Body of pancreas (tissue), 4 donors: ENCODE data around the gene OR6K3. TPM values are rescaled to one million over a fixed set of nuclear protein-coding genes. Genes with fewer than 3 reads are reported as not detected.
"Not testable (repeated sequence)": the region's sequence is repeated elsewhere in the genome, so short reads cannot be mapped to it uniquely, and the experiment has no call there.

Experiments
- ATAC-seq: fragments of 150-250 bp; one replicate; pipeline ENCODE4 v1.9.1; 2016
- DNase-seq, 4 donors: peaks; one replicate each; pipeline ENCODE4 v3.0.0-alpha.2; 2019
- H3K27ac ChIP-seq, 4 donors: fragments of 200-600 bp; sonication (generic); 1 replicate in 3 of 4; 2 replicates in 1 of 4; pipeline versions ENCODE4 v1.5.1 to v1.6.1; 2016 to 2019; ENCODE audit warnings: mild to moderate bottlenecking in 1 of 4, mixed read lengths in 1 of 4, moderate library complexity in 1 of 4
- H3K27me3 ChIP-seq, 2 donors: fragments of 200-600 bp; sonication (generic); one replicate each; pipeline ENCODE4 v1.6.0; 2016; ENCODE audit warnings: mild to moderate bottlenecking in 1 of 2
- H3K36me3 ChIP-seq, 2 donors: fragments of 200-600 bp; sonication (generic); replicated peaks in 1 of 2; 2 replicates each; pipeline ENCODE4 v1.5.1; 2016; ENCODE audit warnings: low read depth in 2 of 2; ENCODE audit not compliant: insufficient read depth in 1 of 2
- H3K4me1 ChIP-seq: fragments of 200-600 bp; sonication (generic); one replicate; pipeline ENCODE4 v1.6.0; 2016
- H3K4me3 ChIP-seq, 2 donors: fragments of 200-600 bp; sonication (generic); 1 replicate in 1 of 2; 2 replicates in 1 of 2; pipeline ENCODE4 v1.5.1; 2016 to 2019
- H3K9me3 ChIP-seq, 3 donors: fragments of 200-600 bp; sonication (generic); 1 replicate in 2 of 3; 2 replicates in 1 of 3; pipeline ENCODE4 v1.5.1; 2016
- POLR2A ChIP-seq, 3 donors: fragments of 450-650 bp; IDR thresholded peaks; one replicate each; pipeline ENCODE4 v1.6.1; 2016; ENCODE audit warnings: antibody characterized with exemption in 3 of 3, mild to moderate bottlenecking in 2 of 3
- WGBS, 2 donors: methylation state at CpG; one replicate each; pipeline ENCODE4 v1.1.5; 2017; 5-methylcytosine and 5-hydroxymethylcytosine counted together
- intact Hi-C: fragments of 100-400 bp; cut with DNase I; formaldehyde crosslinking; loops from one replicate; pipeline ENCODE4 v1.15.1; 2023
- total RNA-seq, 2 donors: library from RNA; depleted of rRNA; stranded (reverse); fragments of >200 nt; gene quantifications; one replicate each; pipeline ENCODE4 v1.1.0, GENCODE V29; 2016
- TF ChIP-seq, protein P1 (sequence below), 7 experiments: fragments of 450-650 bp in 4 of 7; fragments of 200-600 bp in 3 of 7; sonication (generic) in 3 of 7; IDR thresholded peaks; one replicate each; pipeline ENCODE4 v1.5.1; 2016 to 2019; ENCODE audit warnings: antibody characterized with exemption in 7 of 7

Gene OR6K3
- total RNA-seq, 2 donors from 2014 or later = not detected

DNA sequence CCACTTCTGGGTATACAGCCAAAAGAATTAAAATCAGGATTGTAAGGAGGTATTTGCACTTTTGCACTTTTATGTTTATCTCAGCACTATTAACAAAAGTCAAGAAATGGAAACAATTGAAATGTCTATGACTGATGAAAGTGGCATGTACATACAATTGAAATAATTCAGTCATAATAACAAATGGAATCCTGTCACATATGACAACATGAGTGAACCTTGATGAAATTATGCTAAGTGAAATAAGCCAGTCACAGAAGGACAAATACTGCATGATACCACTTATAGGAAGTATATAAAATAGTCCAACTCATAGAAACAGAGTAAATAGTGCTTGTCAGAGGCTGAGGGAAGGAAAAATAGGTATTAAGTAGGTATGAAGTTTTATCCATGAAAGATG lies 30.6 kb downstream of the OR6K3 start:
- Histone ChIP-seq H3K36me3 (no peaks in the 10 kb centered on the region), H3K4me1 (no peaks in the 10 kb centered on the region), H3K4me3 (no peak overlapping the region), H3K9me3 (no peaks in the 10 kb centered on the region), H3K27me3 (no peaks in the 10 kb centered on the region), H3K27ac (no peak overlapping the region)
- TF ChIP-seq POLR2A (IDR thresholded peaks at IDR 0.05) = no peak
- TF ChIP-seq, protein P1, sequence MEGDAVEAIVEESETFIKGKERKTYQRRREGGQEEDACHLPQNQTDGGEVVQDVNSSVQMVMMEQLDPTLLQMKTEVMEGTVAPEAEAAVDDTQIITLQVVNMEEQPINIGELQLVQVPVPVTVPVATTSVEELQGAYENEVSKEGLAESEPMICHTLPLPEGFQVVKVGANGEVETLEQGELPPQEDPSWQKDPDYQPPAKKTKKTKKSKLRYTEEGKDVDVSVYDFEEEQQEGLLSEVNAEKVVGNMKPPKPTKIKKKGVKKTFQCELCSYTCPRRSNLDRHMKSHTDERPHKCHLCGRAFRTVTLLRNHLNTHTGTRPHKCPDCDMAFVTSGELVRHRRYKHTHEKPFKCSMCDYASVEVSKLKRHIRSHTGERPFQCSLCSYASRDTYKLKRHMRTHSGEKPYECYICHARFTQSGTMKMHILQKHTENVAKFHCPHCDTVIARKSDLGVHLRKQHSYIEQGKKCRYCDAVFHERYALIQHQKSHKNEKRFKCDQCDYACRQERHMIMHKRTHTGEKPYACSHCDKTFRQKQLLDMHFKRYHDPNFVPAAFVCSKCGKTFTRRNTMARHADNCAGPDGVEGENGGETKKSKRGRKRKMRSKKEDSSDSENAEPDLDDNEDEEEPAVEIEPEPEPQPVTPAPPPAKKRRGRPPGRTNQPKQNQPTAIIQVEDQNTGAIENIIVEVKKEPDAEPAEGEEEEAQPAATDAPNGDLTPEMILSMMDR (IDR thresholded peaks at IDR 0.05) = no peak
- intact Hi-C loops = no loop called here
- ATAC-seq = no peak
- DNase-seq = no peak

DNA sequence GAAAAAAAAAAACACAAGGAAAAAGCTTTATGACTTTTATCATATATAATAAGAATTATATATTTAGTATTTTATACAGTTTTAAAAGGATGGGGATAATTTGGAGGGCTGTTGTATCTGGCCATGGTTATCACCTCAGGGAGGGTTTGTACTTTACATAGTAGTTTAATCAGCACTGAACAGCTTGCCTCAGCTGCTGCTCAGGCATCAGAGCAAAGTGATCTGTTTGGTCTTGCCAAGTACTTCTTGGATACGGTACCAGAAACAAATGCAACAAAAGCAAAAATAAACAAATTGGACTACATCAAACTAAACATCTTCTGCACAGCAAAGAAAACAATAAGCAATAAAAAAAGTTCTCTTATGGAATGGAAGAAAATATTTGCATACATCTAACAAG lies 31.4 kb downstream of the OR6K3 start:
- 43 to 73% methylated on average over 1 of the region's 1 CpG for WGBS, 2 donors
- Histone ChIP-seq H3K27ac (no peak overlapping the region), H3K4me3 (no peak overlapping the region), H3K36me3 (no peaks in the 10 kb centered on the region), H3K9me3 (no peaks in the 10 kb centered on the region), H3K4me1 (no peaks in the 10 kb centered on the region), H3K27me3 (no peaks in the 10 kb centered on the region)
- intact Hi-C loops = no loop called here
- ATAC-seq (no peak), DNase-seq (no peak)
- TF ChIP-seq, protein P1 (IDR thresholded peaks at IDR 0.05) = no peak
- no peak for TF ChIP-seq POLR2A (IDR thresholded peaks at IDR 0.05)

DNA sequence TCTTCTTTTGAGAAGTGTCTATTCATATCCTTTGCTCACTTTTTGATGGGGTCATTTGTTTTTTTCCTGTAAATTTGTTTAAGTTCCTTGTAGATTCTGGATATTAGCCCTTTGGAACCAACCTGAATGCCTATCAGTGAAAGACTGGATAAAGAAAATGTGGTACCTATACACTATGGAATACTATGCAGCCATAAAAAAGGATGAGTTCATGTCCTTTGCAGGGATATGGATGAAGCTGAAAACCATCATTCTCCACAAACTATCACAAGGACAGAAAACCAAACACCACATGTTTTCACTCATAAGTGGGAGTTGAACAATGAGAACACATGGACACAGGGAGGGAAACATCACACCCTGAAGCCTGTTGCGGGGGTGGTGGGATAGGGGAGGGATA lies 32.2 kb downstream of the OR6K3 start:
- H3K36me3 ChIP-seq, intact Hi-C loops, DNase-seq, H3K4me1 ChIP-seq, H3K27ac ChIP-seq, ATAC-seq, H3K9me3 ChIP-seq, H3K4me3 ChIP-seq, H3K27me3 ChIP-seq: not testable (repeated sequence)
- 57 to 74% methylated on average over 1 of the region's 1 CpG for WGBS, 2 donors

DNA sequence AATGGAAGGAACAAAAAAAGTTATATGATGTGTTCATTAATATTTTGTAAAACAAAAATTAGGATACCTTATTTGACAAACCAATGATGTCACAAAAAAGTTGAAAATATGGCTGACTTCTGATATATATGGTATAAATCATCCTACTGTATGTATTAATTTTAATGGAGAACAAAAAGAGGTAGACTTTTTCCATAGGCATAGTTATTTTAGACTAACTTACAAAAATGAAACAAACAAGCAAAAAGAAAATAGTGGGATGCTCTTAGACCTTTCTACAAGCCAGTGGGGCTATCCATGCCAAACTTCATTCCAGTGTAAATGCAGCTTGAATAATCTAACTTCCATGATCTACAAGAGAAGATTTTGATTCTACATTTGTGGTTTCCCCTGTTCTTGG lies 33.5 kb downstream of the OR6K3 start:
- H3K36me3 ChIP-seq = no peaks in the 10 kb centered on the region
- no peak for TF ChIP-seq POLR2A (IDR thresholded peaks at IDR 0.05)
- TF ChIP-seq, protein P1 (IDR thresholded peaks at IDR 0.05) = no peak
- no peak overlapping the region for H3K27ac ChIP-seq
- no peaks in the 10 kb centered on the region for H3K9me3 ChIP-seq
- intact Hi-C loops = no loop called here
- no peak overlapping the region for H3K4me3 ChIP-seq
- ATAC-seq (no peak), DNase-seq (no peak)
- H3K4me1 ChIP-seq = no peaks in the 10 kb centered on the region
- H3K27me3 ChIP-seq = no peaks in the 10 kb centered on the region

DNA sequence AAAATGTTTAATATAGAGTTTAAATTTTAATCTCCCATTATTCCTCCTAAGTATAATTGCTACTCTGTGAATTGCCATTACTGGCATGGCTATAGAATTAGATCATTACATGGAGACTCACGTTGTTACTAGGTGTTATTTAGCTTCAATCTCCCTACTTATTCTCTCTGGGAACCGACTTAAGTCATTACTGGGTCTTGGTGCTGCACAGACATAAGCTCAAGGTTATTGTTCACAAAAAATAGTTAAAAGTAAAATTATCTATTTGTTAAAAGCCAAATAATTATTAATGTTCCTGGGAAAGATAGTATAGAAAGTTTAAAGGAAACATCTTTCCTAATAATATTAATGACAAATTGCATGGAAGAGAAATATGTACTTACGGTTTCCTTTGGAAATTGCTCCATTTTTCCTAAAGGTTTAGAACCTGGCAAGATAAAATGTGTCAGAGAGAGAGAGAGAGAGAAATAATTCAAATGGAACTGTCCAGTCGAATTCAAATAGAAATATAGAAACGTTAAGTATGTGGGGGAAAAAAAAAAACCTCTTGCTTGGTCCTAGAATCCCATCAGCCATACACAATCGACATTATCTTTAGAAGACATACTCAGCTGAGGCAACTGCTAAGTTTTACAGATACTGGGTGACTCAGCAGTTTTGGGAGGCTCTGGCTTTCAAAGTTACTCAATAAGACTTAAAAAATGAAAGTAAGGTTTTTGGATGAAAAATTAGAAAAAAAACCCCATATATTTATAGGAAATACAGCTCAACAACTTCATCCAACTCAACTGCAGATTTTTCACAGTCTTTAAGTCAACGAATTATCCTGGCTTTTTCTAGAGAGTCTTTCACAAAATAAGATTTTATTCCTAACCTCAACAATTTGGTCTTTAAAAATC lies 34.2 kb downstream of the OR6K3 start, which contains the start of gene SPTA1:
Gene SPTA1 (minus strand): TSS at position 605 of the 899 bp plus-strand sequence. CDS start 198 bp downstream, at position 407.
- Histone ChIP-seq H3K4me3 (no peak within 1 kb of the TSS), H3K27ac (no peak within 1 kb of the TSS), H3K9me3 (no peaks in the 10 kb centered on the region), H3K4me1 (no peaks in the 10 kb centered on the region), H3K27me3 (no peaks in the 10 kb centered on the region), H3K36me3 (no peaks in the 10 kb centered on the region)
- no peak for ATAC-seq
- 33 to 45% methylated on average over 7 of the region's 7 CpGs for WGBS, 2 donors
- DNase-seq = no peak
- TF ChIP-seq POLR2A (IDR thresholded peaks at IDR 0.05) = no peak
- TF ChIP-seq, protein P1 (IDR thresholded peaks at IDR 0.05) = no peak
- intact Hi-C loops = no loop called here
